Endothelial cell of umbilical vein (primary cell): ENCODE measurements around the gene MCIDAS. TPM values are rescaled to one million over a fixed set of nuclear protein-coding genes. Genes with fewer than 3 reads are reported as not detected.

ENCODE experiments used
- BruUV-seq: library from RNA; stranded (reverse); fragments of 400-500 nt; replicated peaks from 2 replicates; lab custom pipeline; 2021; lab: Mats Ljungman, UMichigan
- CTCF ChIA-PET: fragments of 300-600, 350-600 bp; sonication (Branson Sonifier 250); formaldehyde crosslinking; loops from one replicate; lab custom pipeline; 2021; ENCODE audit warnings: antibody characterized with exemption, inconsistent platforms; lab: Charles Lee
- POLR2A ChIA-PET: fragments of 300-600, 350-600 bp; sonication (Branson Sonifier 250); formaldehyde crosslinking; loops from one replicate; lab custom pipeline; 2021; ENCODE audit warnings: antibody characterized with exemption, inconsistent platforms; lab: Charles Lee
- DNase-seq: peaks from one replicate; pipeline ENCODE4 v3.0.0-alpha.2; 2011; ENCODE audit warnings: low read depth, low spot score
- FAIRE-seq: peaks from 2 replicates; lab custom pipeline; 2011; peaks lifted over from hg19 to GRCh38; lab: Jason Lieb, UNC
- H2AFZ ChIP-seq: 2 replicates; pipeline ENCODE4 v1.6.0; 2012; ENCODE audit warnings: low read depth, low read length, control low read depth, inconsistent platforms
- H3K27ac ChIP-seq: 2 replicates; pipeline ENCODE4 v1.5.1; 2011; ENCODE audit warnings: low read depth, mild to moderate bottlenecking, control low read depth, low read length, moderate library complexity; ENCODE audit not compliant: insufficient read depth
- H3K27me3 ChIP-seq, 2 experiments: 2 replicates each; pipeline versions ENCODE4 v1.6.0 to v1.6.1; 2011; ENCODE audit warnings: low read length in 2 of 2, mixed read lengths in 1 of 2; ENCODE audit not compliant: control insufficient read depth in 2 of 2, insufficient read depth in 2 of 2
- H3K36me3 ChIP-seq, 2 experiments: 2 replicates in 1 of 2; 3 replicates in 1 of 2; pipeline ENCODE4 v1.5.1; 2011; ENCODE audit warnings: low read length in 2 of 2, mild to moderate bottlenecking in 1 of 2, moderate library complexity in 1 of 2; ENCODE audit not compliant: control insufficient read depth in 2 of 2, insufficient read depth in 2 of 2; ENCODE audit errors: extremely low read depth in 1 of 2
- H3K4me1 ChIP-seq: 3 replicates; pipeline ENCODE4 v1.5.1; 2011; ENCODE audit warnings: mild to moderate bottlenecking, low read length; ENCODE audit not compliant: control insufficient read depth, insufficient read depth; ENCODE audit errors: extremely low read depth
- H3K4me2 ChIP-seq: 2 replicates; pipeline ENCODE4 v1.6.1; 2011; ENCODE audit warnings: low read length, control low read depth, mixed read lengths; ENCODE audit not compliant: insufficient read depth
- H3K4me3 ChIP-seq, 3 experiments: fragments of 200-600 bp in 1 of 3; sonication (generic), shearing (Covaris generic) in 1 of 3; replicated peaks in 1 of 3; 2 replicates each; pipeline ENCODE4 v1.5.1; 2011 to 2016; ENCODE audit warnings: control low read depth in 3 of 3, low read length in 3 of 3, mild to moderate bottlenecking in 2 of 3, inconsistent platforms in 1 of 3, low read depth in 1 of 3, moderate library complexity in 1 of 3; ENCODE audit not compliant: insufficient read depth in 1 of 3
- H3K79me2 ChIP-seq: 2 replicates; pipeline ENCODE4 v1.6.0; 2012; ENCODE audit warnings: low read length, inconsistent platforms; ENCODE audit not compliant: control insufficient read depth, insufficient read depth
- H3K9ac ChIP-seq: replicated peaks from 2 replicates; pipeline ENCODE3; 2011; ENCODE audit warnings: low read length, control low read depth; ENCODE audit not compliant: insufficient read depth; ENCODE audit errors: extremely low read depth
- H3K9me1 ChIP-seq: replicated peaks from 3 replicates; pipeline ENCODE4 v1.6.0; 2011; ENCODE audit warnings: mild to moderate bottlenecking, low read length; ENCODE audit not compliant: control insufficient read depth, insufficient read depth; ENCODE audit errors: extremely low read depth
- H3K9me3 ChIP-seq: replicated peaks from 2 replicates; pipeline ENCODE4 v1.5.1; 2012; ENCODE audit warnings: low read length, inconsistent platforms; ENCODE audit not compliant: control insufficient read depth, insufficient read depth
- H4K20me1 ChIP-seq: replicated peaks from 2 replicates; pipeline ENCODE3; 2011; ENCODE audit warnings: mild to moderate bottlenecking, low read length; ENCODE audit not compliant: control insufficient read depth, insufficient read depth; ENCODE audit errors: extremely low read depth
- EZH2 ChIP-seq: IDR thresholded peaks from 2 replicates; pipeline ENCODE4 v1.6.1; 2012; ENCODE audit warnings: borderline replicate concordance, low read depth, mild to moderate bottlenecking, moderate library complexity, low read length, inconsistent platforms; ENCODE audit not compliant: severe bottlenecking
- FOS ChIP-seq: IDR thresholded peaks from 2 replicates; pipeline ENCODE4 v1.6.1; 2011; ENCODE audit warnings: mild to moderate bottlenecking, low read length, moderate library complexity, borderline replicate concordance; ENCODE audit not compliant: insufficient read depth
- GATA2 ChIP-seq: IDR thresholded peaks from 2 replicates; pipeline ENCODE4 v1.7.0; 2011; ENCODE audit warnings: low read depth, mild to moderate bottlenecking, moderate library complexity, mixed read lengths, low read length; ENCODE audit not compliant: insufficient read length, insufficient read depth
- JUN ChIP-seq: IDR thresholded peaks from 2 replicates; pipeline ENCODE4 v1.6.1; 2011; ENCODE audit warnings: borderline replicate concordance, low read depth; ENCODE audit not compliant: insufficient read length, insufficient read depth
- MYC ChIP-seq: IDR thresholded peaks from one replicate; pipeline ENCODE4 v1.6.1; 2011; ENCODE audit warnings: mild to moderate bottlenecking, low read depth, low read length
- POLR2A ChIP-seq: IDR thresholded peaks from 2 replicates; pipeline ENCODE4 v1.6.1; 2012; ENCODE audit warnings: low read depth, mild to moderate bottlenecking, control low read depth, low read length
- POLR2AphosphoS5 ChIP-seq: IDR thresholded peaks from 2 replicates; pipeline ENCODE4 v1.6.1; 2012; ENCODE audit warnings: low read depth, mild to moderate bottlenecking, control low read depth, low read length, moderate library complexity; ENCODE audit not compliant: insufficient read depth
- dilution Hi-C: fragments of 300-500 bp; cut with MboI; formaldehyde crosslinking; loops from one replicate; pipeline ENCODE4 v1.15.0; 2019; ENCODE audit warnings: low sequenced_read_pairs; ENCODE audit not compliant: extremely low pct_ligation_motif_present
- intact Hi-C: fragments of 100-400 bp; cut with micrococcal nuclease; formaldehyde crosslinking; loops from one replicate; pipeline ENCODE4 v1.10.0; 2022
- polyA plus RNA-seq, 4 experiments: library from polyadenylated mRNA; depleted of rRNA in 3 of 4; stranded (reverse) in 3 of 4; unstranded in 1 of 4; fragments of >200 nt; gene quantifications; 2 replicates each; pipeline versions ENCODE4 v1.2.1 to v1.2.3, GENCODE V29; 2011 to 2012; ENCODE audit warnings: missing spikeins in 1 of 4
- total RNA-seq: library from RNA; stranded (reverse); gene quantifications from 2 replicates; pipeline ENCODE4 v1.2.3, GENCODE V29; 2021
- TF ChIP-seq, protein P1 (sequence below), 2 donors: IDR thresholded peaks; 1 replicate in 1 of 2; 2 replicates in 1 of 2; pipeline ENCODE4 v1.5.1; 2011; ENCODE audit warnings: low read length in 2 of 2, mild to moderate bottlenecking in 2 of 2, moderate library complexity in 2 of 2, control low read depth in 1 of 2, inconsistent platforms in 1 of 2, low read depth in 1 of 2; ENCODE audit not compliant: insufficient read depth in 1 of 2; ENCODE audit errors: extremely low read depth in 1 of 2
- TF ChIP-seq, protein P2 (sequence below): IDR thresholded peaks from 2 replicates; pipeline ENCODE4 v1.6.1; 2011; ENCODE audit not compliant: insufficient read depth, insufficient read length

Gene MCIDAS
- total and polyA plus RNA-seq, 2 donors (not counting 3 experiments of a cell fraction or from before 2014, with no cell fraction given): not detected

DNA sequence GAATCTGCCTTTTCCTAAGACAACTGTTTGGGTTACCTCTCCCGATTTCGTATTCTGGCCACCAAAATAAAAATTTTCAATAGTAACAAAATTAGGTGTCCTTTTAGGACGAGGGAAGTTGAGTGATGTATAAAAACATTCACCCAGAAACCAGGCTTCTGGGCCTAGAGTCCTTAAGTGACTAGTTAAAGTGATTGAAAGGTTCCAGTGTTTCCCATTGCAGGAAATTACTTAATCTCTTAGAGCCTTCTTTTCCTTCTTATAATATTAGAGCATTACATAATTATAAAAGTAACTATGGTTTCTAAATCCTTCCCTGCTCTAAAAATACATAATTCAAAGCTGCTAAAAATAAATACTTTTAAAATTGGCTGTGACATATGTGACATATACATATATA is 7.3 kb downstream of the MCIDAS start:
- H2AFZ ChIP-seq: no peak overlapping the region

More for the DNA sequence above, 7.3 kb downstream of the MCIDAS start:
- no peak overlapping the region for H3K4me2 ChIP-seq
- TF ChIP-seq POLR2A: no peak
- TF ChIP-seq POLR2AphosphoS5: no peak
- no peak for TF ChIP-seq EZH2
- TF ChIP-seq FOS: no peak
- no peak for TF ChIP-seq MYC
- TF ChIP-seq JUN: no peak
- TF ChIP-seq GATA2: no peak
- TF ChIP-seq, protein P1, sequence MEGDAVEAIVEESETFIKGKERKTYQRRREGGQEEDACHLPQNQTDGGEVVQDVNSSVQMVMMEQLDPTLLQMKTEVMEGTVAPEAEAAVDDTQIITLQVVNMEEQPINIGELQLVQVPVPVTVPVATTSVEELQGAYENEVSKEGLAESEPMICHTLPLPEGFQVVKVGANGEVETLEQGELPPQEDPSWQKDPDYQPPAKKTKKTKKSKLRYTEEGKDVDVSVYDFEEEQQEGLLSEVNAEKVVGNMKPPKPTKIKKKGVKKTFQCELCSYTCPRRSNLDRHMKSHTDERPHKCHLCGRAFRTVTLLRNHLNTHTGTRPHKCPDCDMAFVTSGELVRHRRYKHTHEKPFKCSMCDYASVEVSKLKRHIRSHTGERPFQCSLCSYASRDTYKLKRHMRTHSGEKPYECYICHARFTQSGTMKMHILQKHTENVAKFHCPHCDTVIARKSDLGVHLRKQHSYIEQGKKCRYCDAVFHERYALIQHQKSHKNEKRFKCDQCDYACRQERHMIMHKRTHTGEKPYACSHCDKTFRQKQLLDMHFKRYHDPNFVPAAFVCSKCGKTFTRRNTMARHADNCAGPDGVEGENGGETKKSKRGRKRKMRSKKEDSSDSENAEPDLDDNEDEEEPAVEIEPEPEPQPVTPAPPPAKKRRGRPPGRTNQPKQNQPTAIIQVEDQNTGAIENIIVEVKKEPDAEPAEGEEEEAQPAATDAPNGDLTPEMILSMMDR (IDR thresholded peaks at IDR 0.05; ENCODE audit: extremely low read depth in 1 of 2, insufficient read depth in 1 of 2, low read depth in 1 of 2, low read length in 2 of 2): no peak
- TF ChIP-seq, protein P2, sequence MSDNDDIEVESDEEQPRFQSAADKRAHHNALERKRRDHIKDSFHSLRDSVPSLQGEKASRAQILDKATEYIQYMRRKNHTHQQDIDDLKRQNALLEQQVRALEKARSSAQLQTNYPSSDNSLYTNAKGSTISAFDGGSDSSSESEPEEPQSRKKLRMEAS: no peak
- intact Hi-C loops: no loop called here
- dilution Hi-C loops: no loop called here
- H3K27me3 ChIP-seq: peaks cover 43 to 66% of the 10 kb centered on the region in 2 experiments
- no peaks in the 10 kb centered on the region for H3K36me3 ChIP-seq
- H3K9me3 ChIP-seq: no peaks in the 10 kb centered on the region
- H4K20me1 ChIP-seq: no peaks in the 10 kb centered on the region
- BruUV-seq: no TSS peak
- no peaks in the 10 kb centered on the region for H3K9me1 ChIP-seq
- DNase-seq (no peak), FAIRE-seq (no peak)
- no peaks in the 10 kb centered on the region for H3K79me2 ChIP-seq
- peaks cover 9% of the 10 kb centered on the region for H3K4me1 ChIP-seq
- no peak overlapping the region for H3K9ac ChIP-seq
- H3K4me3 ChIP-seq: no peak overlapping the region
- ChIA-PET CTCF (interaction anchor here (1.4 to 1.5 kb wide), 2 partner anchors 10 to 40 kb away, joined by 3 to 4 read pairs; no protein-coding TSS in a partner anchor), POLR2A (no interaction called here)
- H3K27ac ChIP-seq: no peak overlapping the region
